RWPE2 (cell line): ENCODE measurements around the gene CHMP2A.
A peak's percentile ranks its signal among the peaks of the same experiment; 100 is the strongest.

ENCODE experiments used
- ATAC-seq: fragments of 200-7000 bp; cut with Tn5 transposase; 3 replicates; pipeline ENCODE4 v1.9.1; 2021; ENCODE audit warnings: low read depth
- DNase-seq: peaks from one replicate; pipeline ENCODE4 v3.0.0-alpha.2; 2020; ENCODE audit warnings: low spot score
- H3K27ac ChIP-seq: fragments of 450-650 bp; 2 replicates; pipeline ENCODE4 v1.5.1; 2017; ENCODE audit warnings: mild to moderate bottlenecking; ENCODE audit not compliant: poor library complexity, severe bottlenecking
- H3K27me3 ChIP-seq: fragments of 250-450 bp; sonication (Bioruptor Pico); 2 replicates; pipeline ENCODE4 v1.5.1; 2021; ENCODE audit warnings: mild to moderate bottlenecking, moderate library complexity; ENCODE audit not compliant: insufficient read depth, poor library complexity, severe bottlenecking
- H3K36me3 ChIP-seq: fragments of 250-450 bp; sonication (Bioruptor Pico); 2 replicates; pipeline ENCODE4 v1.5.1; 2020; ENCODE audit warnings: low read depth, mild to moderate bottlenecking, moderate library complexity
- H3K4me1 ChIP-seq: fragments of 250-450 bp; sonication (Bioruptor Pico); 2 replicates; pipeline ENCODE4 v1.5.1; 2021; ENCODE audit warnings: mild to moderate bottlenecking, moderate library complexity; ENCODE audit not compliant: insufficient read depth, poor library complexity, severe bottlenecking
- H3K4me3 ChIP-seq: fragments of 250-450 bp; sonication (Bioruptor Pico); 2 replicates; pipeline ENCODE4 v1.5.1; 2021; ENCODE audit warnings: mild to moderate bottlenecking, moderate library complexity; ENCODE audit not compliant: severe bottlenecking
- H3K9me3 ChIP-seq: fragments of 250-450 bp; sonication (Bioruptor Pico); 2 replicates; pipeline ENCODE4 v1.5.1; 2021; ENCODE audit warnings: mild to moderate bottlenecking, moderate library complexity; ENCODE audit not compliant: severe bottlenecking
- CTCF ChIP-seq: fragments of 450-650 bp; IDR thresholded peaks from one replicate; pipeline ENCODE4 v1.5.1; 2017; ENCODE audit warnings: mild to moderate bottlenecking, moderate library complexity; ENCODE audit not compliant: poor library complexity, severe bottlenecking

Gene CHMP2A

DNA sequence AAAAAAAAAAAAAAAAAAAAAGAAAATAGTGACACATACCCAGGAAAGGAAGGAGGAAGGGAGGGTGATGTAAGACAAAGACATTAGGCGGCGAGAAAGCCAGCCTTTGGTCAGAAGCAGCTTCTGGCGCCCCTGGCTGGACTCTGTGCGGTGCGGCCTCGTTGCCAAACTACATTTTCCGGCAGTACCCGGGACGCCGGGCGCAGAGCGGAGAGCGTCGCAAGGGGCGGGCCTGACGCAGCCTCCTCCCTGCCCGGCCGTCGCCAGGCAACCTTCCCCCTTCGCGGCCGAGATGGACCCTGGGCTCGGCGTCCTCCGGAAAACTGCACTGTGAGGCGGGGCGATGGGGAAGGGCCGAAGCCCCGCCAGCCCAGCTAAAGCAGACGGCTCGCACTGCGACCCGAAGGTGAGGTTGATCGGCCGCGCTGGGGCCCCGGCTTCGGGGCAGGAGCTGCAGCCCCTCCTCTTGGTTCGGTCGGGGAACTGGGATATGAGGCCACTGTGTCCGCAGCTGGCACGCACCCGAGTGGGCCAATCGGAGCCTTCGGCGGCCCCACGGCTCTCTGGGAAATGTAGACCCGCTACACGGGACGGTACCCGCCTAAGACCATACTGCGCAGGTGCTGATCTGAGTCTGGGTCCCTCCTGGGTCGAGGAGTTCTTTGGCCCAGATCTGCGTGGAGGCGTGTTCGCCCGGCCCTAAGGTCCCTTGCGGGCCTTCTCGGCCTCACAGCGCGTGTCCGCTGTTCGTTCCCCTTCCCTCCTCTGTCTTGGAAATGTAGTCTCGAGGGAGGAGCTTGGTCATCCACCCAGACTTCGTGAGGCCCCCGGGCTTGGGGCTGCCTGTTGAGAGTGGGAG, 20.5 kb upstream of the CHMP2A start:
- peak overlapping the region; percentile 86 for H3K27ac ChIP-seq
- H3K9me3 ChIP-seq, result no peaks in the 10 kb centered on the region
- peaks cover 3% of the 10 kb centered on the region for H3K4me1 ChIP-seq
- ATAC-seq (peak; percentile 65), DNase-seq (peak; percentile 90)
- H3K27me3 ChIP-seq, result no peaks in the 10 kb centered on the region
- H3K36me3 ChIP-seq, result no peaks in the 10 kb centered on the region
- peak; percentile 6 for TF ChIP-seq CTCF
- H3K4me3 ChIP-seq, result peak overlapping the region; percentile 63

DNA sequence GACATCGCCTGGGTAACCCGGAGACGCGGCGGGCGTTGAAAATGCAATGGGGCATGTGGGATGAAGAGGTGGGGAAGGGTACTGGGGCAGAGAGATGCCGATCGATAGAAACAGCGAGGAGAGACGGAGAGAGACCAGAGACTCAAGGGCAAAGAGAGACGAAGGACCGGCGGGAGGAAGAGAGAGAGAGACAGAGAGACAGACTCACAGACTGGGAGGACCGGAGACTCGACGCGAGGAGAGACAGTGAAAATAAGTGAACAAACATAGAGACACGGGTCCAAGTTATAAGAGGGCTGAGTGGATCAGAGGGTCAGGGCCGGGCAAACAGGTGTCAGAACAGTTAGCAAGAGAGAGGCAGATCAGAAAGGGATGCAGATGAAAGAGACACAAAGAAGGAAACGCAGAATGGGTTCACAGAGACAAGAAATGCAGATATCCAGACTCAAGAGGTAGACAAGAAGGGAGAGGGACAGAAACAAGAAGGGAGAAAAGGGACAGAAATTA, 18.8 kb upstream of the CHMP2A start:
- Histone ChIP-seq H3K4me3 (peak overlapping the region; percentile 55), H3K27ac (peak overlapping the region; percentile 86), H3K27me3 (no peaks in the 10 kb centered on the region), H3K4me1 (peaks cover 3% of the 10 kb centered on the region), H3K9me3 (no peaks in the 10 kb centered on the region), H3K36me3 (no peaks in the 10 kb centered on the region)
- DNase-seq, result no peak
- ATAC-seq, result no peak
- no peak for TF ChIP-seq CTCF

DNA sequence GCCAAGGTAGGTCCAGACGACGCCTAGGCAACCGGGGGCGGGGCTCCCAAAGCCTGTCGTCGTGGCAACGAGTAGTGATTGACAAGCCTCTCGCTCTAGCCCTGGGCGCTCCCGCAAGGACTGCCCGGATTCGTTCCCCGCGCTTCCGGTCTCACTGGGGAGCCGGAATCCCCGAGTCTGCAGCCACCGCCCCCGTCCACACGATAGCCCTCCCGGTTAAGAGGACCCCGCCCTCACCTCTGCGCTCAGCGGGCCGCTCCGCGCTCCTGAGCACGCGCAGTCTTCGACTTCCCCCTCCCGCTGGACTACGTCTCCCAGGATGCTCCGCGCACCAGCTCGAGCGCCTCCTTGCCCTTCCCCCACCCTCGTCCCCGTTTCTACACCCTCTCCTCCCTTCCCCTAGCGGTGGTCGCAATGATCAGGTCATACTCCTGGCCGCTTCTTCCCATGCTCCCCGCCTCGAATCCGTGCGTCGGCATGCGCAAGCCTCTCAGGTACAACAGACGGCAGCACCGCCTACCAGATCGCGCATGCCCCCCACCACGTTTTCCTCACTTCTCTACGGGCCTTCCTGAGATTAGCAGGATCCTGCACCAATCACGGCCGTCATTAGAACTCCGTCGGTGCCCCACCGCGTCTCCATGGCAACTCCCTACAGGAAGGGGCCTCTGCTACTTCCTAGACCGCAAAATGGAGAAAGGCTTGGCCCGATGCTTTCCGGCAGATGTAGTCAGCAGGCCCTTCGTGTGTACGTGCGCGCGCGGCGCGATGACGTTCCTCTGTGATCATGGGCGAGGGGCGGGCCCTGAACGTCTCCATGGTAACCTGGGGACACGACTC, 18.1 kb upstream of the CHMP2A start, which contains the start of gene MZF1:
Gene MZF1 (minus strand): TSS at position 518 of the 840 bp plus-strand sequence. CDS start 1,946 bp downstream, outside the sequence.
- Histone ChIP-seq H3K36me3 (no peaks in the 10 kb centered on the region), H3K9me3 (no peaks in the 10 kb centered on the region), H3K4me1 (peaks cover 3% of the 10 kb centered on the region), H3K27ac (peak within 1 kb of the TSS; percentile 86), H3K4me3 (peak within 1 kb of the TSS; percentile 55), H3K27me3 (no peaks in the 10 kb centered on the region)
- peak; percentile 70 for ATAC-seq
- peak; percentile 6 for TF ChIP-seq CTCF
- peak; percentile 100 for DNase-seq

GRCh38 chr19:58572026-58572817, 17.3 kb upstream of the CHMP2A start:
- DNase-seq, result no peak
- H3K4me1 ChIP-seq, result peaks cover 3% of the 10 kb centered on the region
- TF ChIP-seq CTCF, result no peak
- no peaks in the 10 kb centered on the region for H3K36me3 ChIP-seq
- H3K9me3 ChIP-seq, result no peaks in the 10 kb centered on the region
- peak overlapping the region; percentile 86 for H3K27ac ChIP-seq
- peak overlapping the region; percentile 55 for H3K4me3 ChIP-seq
- no peak for ATAC-seq
- no peaks in the 10 kb centered on the region for H3K27me3 ChIP-seq
